Esophagus squamous epithelium (tissue), 5 donors: Measurements from ENCODE around the gene FOXI1. TPM values are rescaled to one million over a fixed set of nuclear protein-coding genes. Genes with fewer than 3 reads are reported as not detected.

Source experiments
- DNase-seq: peaks from one replicate; lab custom pipeline; 2025; lab: John Stamatoyannopoulos, UW
- H3K27ac ChIP-seq, 4 donors: fragments of 200-600 bp; sonication (generic); one replicate each; pipeline ENCODE4 v1.5.1; 2016 to 2019; ENCODE audit warnings: mild to moderate bottlenecking in 1 of 4
- H3K27me3 ChIP-seq, 4 donors: fragments of 200-600 bp; sonication (generic); 1 replicate in 3 of 4; 2 replicates in 1 of 4; pipeline versions ENCODE4 v1.5.1 to v1.6.0; 2017 to 2021; ENCODE audit warnings: antibody characterized with exemption in 1 of 4
- H3K36me3 ChIP-seq, 3 donors: fragments of 200-600 bp; sonication (generic); one replicate each; pipeline ENCODE4 v1.5.1; 2016 to 2019
- H3K4me1 ChIP-seq, 3 donors: fragments of 200-600 bp; sonication (generic); one replicate each; pipeline ENCODE4 v1.5.1; 2017 to 2019
- H3K4me3 ChIP-seq, 4 donors: fragments of 200-600 bp; sonication (generic); 1 replicate in 3 of 4; 2 replicates in 1 of 4; pipeline ENCODE4 v1.5.1; 2016 to 2019; ENCODE audit warnings: mild to moderate bottlenecking in 2 of 4, moderate library complexity in 1 of 4
- H3K9me3 ChIP-seq, 3 donors: fragments of 200-600 bp; sonication (generic); one replicate each; pipeline ENCODE4 v1.5.1; 2016 to 2019
- POLR2A ChIP-seq, 4 donors: fragments of 450-650 bp; IDR thresholded peaks; one replicate each; pipeline ENCODE4 v1.6.1; 2017; ENCODE audit warnings: antibody characterized with exemption in 4 of 4, mild to moderate bottlenecking in 4 of 4, moderate library complexity in 3 of 4
- WGBS, 2 donors: methylation state at CpG; one replicate each; pipeline ENCODE4 v1.1.5; 2018; 5-methylcytosine and 5-hydroxymethylcytosine counted together
- intact Hi-C: fragments of 100-400 bp; cut with DNase I; formaldehyde crosslinking; loops from one replicate; pipeline ENCODE4 v1.15.0; 2022
- total RNA-seq, 4 donors: library from RNA; depleted of rRNA; stranded (reverse); fragments of >200 nt; gene quantifications; one replicate each; pipeline ENCODE4 v1.1.0, GENCODE V29; 2016
- TF ChIP-seq, protein P1 (sequence below), 6 experiments: fragments of 450-650 bp in 4 of 6; fragments of 200-600 bp in 2 of 6; sonication (generic) in 2 of 6; IDR thresholded peaks; one replicate each; pipeline ENCODE4 v1.5.1; 2016 to 2019; ENCODE audit warnings: antibody characterized with exemption in 6 of 6, mild to moderate bottlenecking in 4 of 6, moderate library complexity in 4 of 6
- donor health status: DM: yes; HTN: yes; CAD: no.

The FOXI1 gene
- total RNA-seq, 4 donors from 2014 or later = not detected

DNA sequence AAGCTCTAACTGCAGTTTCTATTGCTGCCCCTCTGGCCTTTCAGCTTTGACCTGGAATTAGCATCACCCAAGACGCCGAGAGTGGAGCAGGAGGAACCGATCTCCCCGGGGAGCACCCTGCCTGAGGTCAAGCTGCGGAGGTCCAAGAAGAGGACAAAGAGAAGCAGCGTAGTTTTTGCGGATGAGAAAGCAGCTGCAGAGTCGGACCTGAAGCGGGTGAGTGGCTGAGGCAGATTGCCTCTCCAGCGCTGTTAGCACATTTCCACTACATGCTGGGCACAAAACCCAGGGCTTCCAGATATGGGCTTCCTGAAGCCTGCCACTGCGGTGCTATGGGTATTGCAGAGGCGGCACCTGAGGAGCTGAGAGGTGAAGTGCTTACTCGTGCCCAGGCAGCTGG lies 26.8 kb upstream of the FOXI1 start:
- no peak overlapping the region for H3K27ac ChIP-seq
- H3K9me3 ChIP-seq = no peaks in the 10 kb centered on the region
- DNase-seq = no peak
- H3K36me3 ChIP-seq = no peaks in the 10 kb centered on the region
- intact Hi-C loops = no loop called here
- WGBS, 2 donors = 78 to 97% methylated on average over 4 to 5 of the region's 13 CpGs
- TF ChIP-seq, protein P1, sequence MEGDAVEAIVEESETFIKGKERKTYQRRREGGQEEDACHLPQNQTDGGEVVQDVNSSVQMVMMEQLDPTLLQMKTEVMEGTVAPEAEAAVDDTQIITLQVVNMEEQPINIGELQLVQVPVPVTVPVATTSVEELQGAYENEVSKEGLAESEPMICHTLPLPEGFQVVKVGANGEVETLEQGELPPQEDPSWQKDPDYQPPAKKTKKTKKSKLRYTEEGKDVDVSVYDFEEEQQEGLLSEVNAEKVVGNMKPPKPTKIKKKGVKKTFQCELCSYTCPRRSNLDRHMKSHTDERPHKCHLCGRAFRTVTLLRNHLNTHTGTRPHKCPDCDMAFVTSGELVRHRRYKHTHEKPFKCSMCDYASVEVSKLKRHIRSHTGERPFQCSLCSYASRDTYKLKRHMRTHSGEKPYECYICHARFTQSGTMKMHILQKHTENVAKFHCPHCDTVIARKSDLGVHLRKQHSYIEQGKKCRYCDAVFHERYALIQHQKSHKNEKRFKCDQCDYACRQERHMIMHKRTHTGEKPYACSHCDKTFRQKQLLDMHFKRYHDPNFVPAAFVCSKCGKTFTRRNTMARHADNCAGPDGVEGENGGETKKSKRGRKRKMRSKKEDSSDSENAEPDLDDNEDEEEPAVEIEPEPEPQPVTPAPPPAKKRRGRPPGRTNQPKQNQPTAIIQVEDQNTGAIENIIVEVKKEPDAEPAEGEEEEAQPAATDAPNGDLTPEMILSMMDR (IDR thresholded peaks at IDR 0.05) = no peak
- TF ChIP-seq POLR2A (IDR thresholded peaks at IDR 0.05) = no peak
- no peak overlapping the region for H3K4me3 ChIP-seq
- H3K4me1 ChIP-seq = no peaks in the 10 kb centered on the region
- H3K27me3 ChIP-seq = no peaks in the 10 kb centered on the region

DNA sequence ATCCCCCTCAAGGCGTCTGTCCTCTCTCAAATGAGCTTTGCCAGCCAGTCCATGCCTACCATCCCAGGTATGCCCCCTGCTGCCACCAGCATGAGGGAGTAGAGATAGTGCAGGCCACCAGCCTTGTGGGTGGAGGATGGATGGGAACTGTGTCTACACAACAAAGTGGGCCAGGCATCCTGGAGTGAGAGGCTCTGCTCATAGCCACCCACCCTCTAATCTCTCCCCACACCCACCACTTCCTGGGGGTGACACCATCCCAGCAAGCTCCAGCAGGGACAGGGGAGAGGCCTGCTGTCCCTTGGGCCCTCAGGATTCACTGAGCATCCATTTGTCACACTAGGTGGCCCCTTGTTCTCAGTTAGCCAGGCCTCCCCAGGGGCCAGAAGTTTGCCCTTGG lies 25.5 kb upstream of the FOXI1 start:
- TF ChIP-seq, protein P1 (IDR thresholded peaks at IDR 0.05) = no peak
- TF ChIP-seq POLR2A (IDR thresholded peaks at IDR 0.05) = no peak
- Histone ChIP-seq H3K36me3 (no peaks in the 10 kb centered on the region), H3K27ac (no peak overlapping the region), H3K9me3 (no peaks in the 10 kb centered on the region), H3K4me1 (no peaks in the 10 kb centered on the region), H3K27me3 (no peaks in the 10 kb centered on the region), H3K4me3 (no peak overlapping the region)
- DNase-seq = no peak
- WGBS, 2 donors = 80 to 89% methylated on average over 1 of the region's 1 CpG
- intact Hi-C loops = no loop called here

DNA sequence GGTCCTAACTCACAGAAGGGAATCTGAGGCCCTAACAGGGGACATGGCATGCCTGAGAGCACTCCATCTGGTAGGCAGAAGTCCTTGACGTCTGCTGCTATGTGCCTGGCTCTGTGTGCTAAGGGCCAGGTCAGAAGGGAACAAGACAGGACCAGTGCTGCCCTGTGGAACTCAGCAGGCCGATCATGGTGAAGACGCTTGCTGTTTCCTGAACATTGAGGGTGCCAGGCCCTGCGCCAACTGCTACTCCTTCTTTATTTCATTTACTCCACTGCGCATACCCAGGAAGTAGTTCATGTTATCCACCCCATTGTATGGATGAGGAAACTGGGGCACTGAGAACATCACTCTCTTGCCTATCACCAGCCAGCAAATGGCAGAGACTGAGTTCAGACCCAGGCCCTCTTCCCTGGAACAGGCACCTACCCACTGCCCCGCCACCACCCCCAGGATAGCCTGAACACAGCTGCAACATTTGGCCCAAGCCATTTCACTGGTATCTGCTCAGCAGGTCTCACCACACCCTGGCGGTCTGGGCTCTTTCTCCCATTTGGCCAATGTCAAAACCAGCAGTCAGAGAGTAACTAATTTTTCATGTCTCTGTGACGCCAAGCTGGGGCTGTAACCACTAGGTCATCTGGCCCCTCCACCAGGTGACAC lies 24.8 kb upstream of the FOXI1 start:
- H3K27me3 ChIP-seq = no peaks in the 10 kb centered on the region
- H3K36me3 ChIP-seq = no peaks in the 10 kb centered on the region
- no peaks in the 10 kb centered on the region for H3K4me1 ChIP-seq
- intact Hi-C loops = no loop called here
- no peaks in the 10 kb centered on the region for H3K9me3 ChIP-seq
- no peak for TF ChIP-seq POLR2A (IDR thresholded peaks at IDR 0.05)
- TF ChIP-seq, protein P1 (IDR thresholded peaks at IDR 0.05) = no peak
- no peak overlapping the region for H3K4me3 ChIP-seq
- no peak overlapping the region for H3K27ac ChIP-seq
- no peak for DNase-seq
- 75 to 79% methylated on average over 7 of the region's 8 CpGs for WGBS, 2 donors

DNA sequence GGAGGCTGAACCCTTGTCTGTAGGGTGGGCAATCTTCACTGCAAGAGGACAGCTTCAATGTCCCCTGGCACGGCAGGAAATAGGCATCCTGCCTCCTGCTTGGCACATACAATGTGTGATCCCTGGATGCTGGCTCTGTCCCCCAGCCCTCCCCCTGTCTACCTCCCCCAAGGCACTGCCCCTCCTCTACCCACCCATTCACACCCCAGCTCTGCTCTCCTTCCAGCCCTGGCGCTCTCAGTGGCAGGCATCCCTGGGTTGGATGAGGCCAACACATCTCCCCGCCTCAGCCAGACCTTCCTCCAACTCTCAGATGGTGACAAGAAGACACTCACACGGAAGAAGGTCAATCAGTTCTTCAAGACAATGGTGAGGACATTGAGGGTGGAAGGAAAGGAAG lies 24.1 kb upstream of the FOXI1 start:
- H3K4me1 ChIP-seq = no peaks in the 10 kb centered on the region
- no peak for DNase-seq
- no peaks in the 10 kb centered on the region for H3K36me3 ChIP-seq
- no peak for TF ChIP-seq POLR2A (IDR thresholded peaks at IDR 0.05)
- TF ChIP-seq, protein P1 (IDR thresholded peaks at IDR 0.05) = no peak
- no peaks in the 10 kb centered on the region for H3K9me3 ChIP-seq
- no peak overlapping the region for H3K4me3 ChIP-seq
- intact Hi-C loops = no loop called here
- no peak overlapping the region for H3K27ac ChIP-seq
- no peaks in the 10 kb centered on the region for H3K27me3 ChIP-seq
- WGBS, 2 donors = 60 to 76% methylated on average over 1 to 2 of the region's 4 CpGs

DNA sequence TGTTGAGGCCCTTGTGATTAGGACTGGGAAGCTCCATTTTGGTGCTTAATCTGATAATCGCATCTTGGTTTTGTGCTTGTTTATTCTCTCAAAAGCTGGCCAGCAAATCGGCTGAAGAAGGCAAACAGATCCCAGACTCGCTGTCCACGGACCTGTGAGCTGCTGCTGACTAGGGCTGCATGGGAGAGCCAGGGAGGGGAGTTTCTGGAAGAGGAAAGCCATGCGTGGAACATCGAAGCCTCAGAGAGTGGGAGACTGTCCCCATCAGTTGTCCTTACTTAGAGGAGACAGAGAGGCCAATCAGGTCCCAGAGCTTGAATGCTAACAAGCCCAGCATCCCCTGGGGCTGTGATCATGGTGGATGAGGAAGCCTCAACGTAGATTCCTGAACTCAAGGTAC lies 23.0 kb upstream of the FOXI1 start:
- no peaks in the 10 kb centered on the region for H3K36me3 ChIP-seq
- 76 to 85% methylated on average over 4 to 5 of the region's 7 CpGs for WGBS, 2 donors
- DNase-seq = no peak
- intact Hi-C loops = no loop called here
- TF ChIP-seq, protein P1 (IDR thresholded peaks at IDR 0.05) = no peak
- TF ChIP-seq POLR2A (IDR thresholded peaks at IDR 0.05) = no peak
- H3K27ac ChIP-seq = no peak overlapping the region
- no peaks in the 10 kb centered on the region for H3K4me1 ChIP-seq
- no peaks in the 10 kb centered on the region for H3K27me3 ChIP-seq
- H3K4me3 ChIP-seq = no peak overlapping the region
- no peaks in the 10 kb centered on the region for H3K9me3 ChIP-seq
